Tibial nerve (tissue), 3 donors: ENCODE measurements around the gene NCK2.

Experiments
- CTCF ChIP-seq, 5 experiments: fragments of 200-600 bp in 3 of 5; fragments of 450-650 bp in 2 of 5; sonication (generic) in 3 of 5; IDR thresholded peaks; one replicate each; pipeline ENCODE4 v1.5.1; 2016 to 2019; ENCODE audit warnings: antibody characterized with exemption in 5 of 5, mild to moderate bottlenecking in 3 of 5, moderate library complexity in 2 of 5
- POLR2A ChIP-seq, 2 donors: fragments of 450-650 bp; IDR thresholded peaks; one replicate each; pipeline ENCODE4 v1.6.1; 2017; ENCODE audit warnings: antibody characterized with exemption in 2 of 2, mild to moderate bottlenecking in 2 of 2, moderate library complexity in 2 of 2

- TF ChIP-seq CTCF (IDR thresholded peaks at IDR 0.05) = no peak
- no peak for TF ChIP-seq POLR2A (IDR thresholded peaks at IDR 0.05)
These were observed 116.5 kb downstream of the NCK2 start for GRCh38 chr2:105861200-105861599.
